Adrenal gland (tissue), 12 donors: ENCODE results near the gene BCL2. TPM values are rescaled to one million over a fixed set of nuclear protein-coding genes. Genes with fewer than 3 reads are reported as not detected.

ENCODE experiments used
- DNase-seq, 7 donors: peaks; one replicate each; pipeline ENCODE4 v3.0.0-alpha.2; 2019 to 2020
- H3K27ac ChIP-seq, 5 donors: fragments of 200-600 bp; sonication (generic) in 4 of 5; 1 replicate in 3 of 5; 2 replicates in 2 of 5; pipeline versions ENCODE4 v1.5.1 to v1.8.0; 2016 to 2020; ENCODE audit warnings: mild to moderate bottlenecking in 1 of 5
- H3K27me3 ChIP-seq: fragments of 200-600 bp; 2 replicates; pipeline ENCODE4 v1.8.0; 2021
- H3K36me3 ChIP-seq, 2 donors: fragments of 200-600 bp; replicated peaks in 1 of 2; 1 replicate in 1 of 2; 2 replicates in 1 of 2; pipeline versions ENCODE4 v1.5.1 to v1.8.0; 2018 to 2022
- H3K4me1 ChIP-seq, 2 donors: fragments of 200-600 bp; replicated peaks in 1 of 2; 1 replicate in 1 of 2; 2 replicates in 1 of 2; pipeline versions ENCODE4 v1.5.1 to v1.8.0; 2018 to 2021
- H3K4me3 ChIP-seq, 4 donors: fragments of 200-600 bp; sonication (generic) in 3 of 4; one replicate each; pipeline ENCODE4 v1.5.1; 2016 to 2018
- H3K9me3 ChIP-seq, 3 donors: fragments of 200-600 bp; sonication (generic) in 1 of 3; replicated peaks in 1 of 3; 1 replicate in 2 of 3; 2 replicates in 1 of 3; pipeline versions ENCODE4 v1.5.1 to v1.8.0; 2016 to 2021
- POLR2A ChIP-seq, 2 donors: fragments of 450-650 bp; IDR thresholded peaks; one replicate each; pipeline ENCODE4 v1.6.1; 2017; ENCODE audit warnings: antibody characterized with exemption in 2 of 2, mild to moderate bottlenecking in 2 of 2, moderate library complexity in 1 of 2
- WGBS, 4 donors: extraction: QIAGEN DNeasy Blood & Tissue Kit in 2 of 4; methylation state at CpG; one replicate each; pipeline versions ENCODE4 v1.1.5 to v1.1.7; 2013 to 2017; 5-methylcytosine and 5-hydroxymethylcytosine counted together
- intact Hi-C, 2 donors: fragments of 100-400 bp; cut with DNase I; formaldehyde crosslinking; loops; one replicate each; pipeline versions ENCODE4 v1.14.1 to v1.15.0; 2022 to 2023
- polyA plus RNA-seq, 3 donors: library from polyadenylated mRNA; stranded (reverse); fragments of 200-250 nt in 2 of 3; fragments of 350-450 nt in 1 of 3; fragmentation: Illumina TruSeq in 1 of 3; extraction: RNeasy Lipid Tissue Mini Kit (QIAGEN cat#74804) in 1 of 3; gene quantifications; one replicate each; pipeline ENCODE4 v1.2.3, GENCODE V29; 2013 to 2014
- total RNA-seq, 9 donors: library from RNA; depleted of rRNA in 4 of 9; stranded (reverse); fragments of >200 nt in 4 of 9; fragments of 120-200 nt in 1 of 9; fragmentation: NEBNext Ultra II Directional in 1 of 9; extraction: Animal tissue kit (Norgen Biotek cat#: 25700) in 1 of 9; gene quantifications; one replicate each; pipeline versions ENCODE4 v1.1.0 to v1.2.4, GENCODE V29; 2013 to 2023
- TF ChIP-seq, protein P1 (sequence below), 6 experiments: fragments of 450-650 bp in 4 of 6; fragments of 200-600 bp in 2 of 6; sonication (generic) in 1 of 6; IDR thresholded peaks; 1 replicate in 5 of 6; 2 replicates in 1 of 6; pipeline versions ENCODE4 v1.5.1 to v1.8.0; 2016 to 2021; ENCODE audit warnings: antibody characterized with exemption in 6 of 6, mild to moderate bottlenecking in 2 of 6, moderate library complexity in 1 of 6
- donor health status: healthy with polysubstance abuse.
- donor health status: Bipolar disorder and iron deficiency.
- donor health status: DM: yes; HTN: yes; CAD: no.
- donor health status: DM: no; HTN: no; CAD: no.
- donor health status: DM: no; HTN: no; CAD: no.
- donor health status: DM: yes; HTN: yes; CAD: no.

Gene BCL2
- total and polyA plus RNA-seq, 12 donors, result 0.85 to 7.7 (median 3.4) TPM

DNA sequence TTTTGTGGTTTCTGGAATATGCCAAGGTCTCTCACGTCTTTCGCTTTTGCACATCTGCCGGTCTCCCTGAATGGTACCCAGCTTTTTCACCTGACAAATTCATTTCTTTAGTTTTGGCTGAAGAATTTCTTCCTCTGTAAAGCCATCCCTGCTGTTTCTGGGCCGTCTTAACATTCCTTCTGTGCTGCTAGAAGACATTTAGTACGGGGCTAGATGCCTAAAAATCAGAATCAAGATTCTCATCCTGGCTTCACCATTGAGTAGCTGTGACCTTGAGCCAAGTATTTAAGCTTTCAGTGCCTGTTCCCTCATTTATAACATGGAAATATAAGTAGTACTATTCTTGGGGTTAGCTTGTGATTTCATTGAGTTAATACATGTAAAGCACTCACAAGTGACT lies 6.4 kb upstream of the BCL2 start:
- H3K9me3 ChIP-seq, result no peaks in the 10 kb centered on the region
- H3K4me1 ChIP-seq, result no peaks in the 10 kb centered on the region
- DNase-seq, result no peak
- peaks cover 0 to 12% of the 10 kb centered on the region in 2 donors for H3K36me3 ChIP-seq
- TF ChIP-seq, protein P1, sequence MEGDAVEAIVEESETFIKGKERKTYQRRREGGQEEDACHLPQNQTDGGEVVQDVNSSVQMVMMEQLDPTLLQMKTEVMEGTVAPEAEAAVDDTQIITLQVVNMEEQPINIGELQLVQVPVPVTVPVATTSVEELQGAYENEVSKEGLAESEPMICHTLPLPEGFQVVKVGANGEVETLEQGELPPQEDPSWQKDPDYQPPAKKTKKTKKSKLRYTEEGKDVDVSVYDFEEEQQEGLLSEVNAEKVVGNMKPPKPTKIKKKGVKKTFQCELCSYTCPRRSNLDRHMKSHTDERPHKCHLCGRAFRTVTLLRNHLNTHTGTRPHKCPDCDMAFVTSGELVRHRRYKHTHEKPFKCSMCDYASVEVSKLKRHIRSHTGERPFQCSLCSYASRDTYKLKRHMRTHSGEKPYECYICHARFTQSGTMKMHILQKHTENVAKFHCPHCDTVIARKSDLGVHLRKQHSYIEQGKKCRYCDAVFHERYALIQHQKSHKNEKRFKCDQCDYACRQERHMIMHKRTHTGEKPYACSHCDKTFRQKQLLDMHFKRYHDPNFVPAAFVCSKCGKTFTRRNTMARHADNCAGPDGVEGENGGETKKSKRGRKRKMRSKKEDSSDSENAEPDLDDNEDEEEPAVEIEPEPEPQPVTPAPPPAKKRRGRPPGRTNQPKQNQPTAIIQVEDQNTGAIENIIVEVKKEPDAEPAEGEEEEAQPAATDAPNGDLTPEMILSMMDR (IDR thresholded peaks at IDR 0.05), result no peak
- no peak for TF ChIP-seq POLR2A (IDR thresholded peaks at IDR 0.05)
- no peak overlapping the region for H3K27ac ChIP-seq
- WGBS, 4 donors, result 76 to 85% (median 80%) methylated on average over 5 of the region's 5 CpGs
- H3K4me3 ChIP-seq, result no peak overlapping the region
- no peaks in the 10 kb centered on the region for H3K27me3 ChIP-seq
- intact Hi-C loops, result loop anchor here in 1 of 2 donors (10.0 kb wide), 1 partner anchor 301 kb away; no protein-coding TSS in a partner anchor

- DNase-seq, result no peak
- TF ChIP-seq, protein P1 (IDR thresholded peaks at IDR 0.05), result no peak
- no peak for TF ChIP-seq POLR2A (IDR thresholded peaks at IDR 0.05)
- 86 to 93% (median 89%) methylated on average over 11 of the region's 11 CpGs for WGBS, 4 donors
- no peaks in the 10 kb centered on the region for H3K27me3 ChIP-seq
- H3K36me3 ChIP-seq, result peaks cover 0 to 5% of the 10 kb centered on the region in 2 donors
- H3K4me1 ChIP-seq, result peaks cover 0 to 4% of the 10 kb centered on the region in 2 donors
- intact Hi-C loops, result loop anchor here in 1 of 2 donors (10.0 kb wide), 1 partner anchor 300 kb away; no protein-coding TSS in a partner anchor
- H3K9me3 ChIP-seq, result no peaks in the 10 kb centered on the region
- H3K4me3 ChIP-seq, result no peak overlapping the region
- H3K27ac ChIP-seq, result no peak overlapping the region
These were observed 5.6 kb upstream of the BCL2 start for GRCh38 chr18:63325086-63325686.

DNA sequence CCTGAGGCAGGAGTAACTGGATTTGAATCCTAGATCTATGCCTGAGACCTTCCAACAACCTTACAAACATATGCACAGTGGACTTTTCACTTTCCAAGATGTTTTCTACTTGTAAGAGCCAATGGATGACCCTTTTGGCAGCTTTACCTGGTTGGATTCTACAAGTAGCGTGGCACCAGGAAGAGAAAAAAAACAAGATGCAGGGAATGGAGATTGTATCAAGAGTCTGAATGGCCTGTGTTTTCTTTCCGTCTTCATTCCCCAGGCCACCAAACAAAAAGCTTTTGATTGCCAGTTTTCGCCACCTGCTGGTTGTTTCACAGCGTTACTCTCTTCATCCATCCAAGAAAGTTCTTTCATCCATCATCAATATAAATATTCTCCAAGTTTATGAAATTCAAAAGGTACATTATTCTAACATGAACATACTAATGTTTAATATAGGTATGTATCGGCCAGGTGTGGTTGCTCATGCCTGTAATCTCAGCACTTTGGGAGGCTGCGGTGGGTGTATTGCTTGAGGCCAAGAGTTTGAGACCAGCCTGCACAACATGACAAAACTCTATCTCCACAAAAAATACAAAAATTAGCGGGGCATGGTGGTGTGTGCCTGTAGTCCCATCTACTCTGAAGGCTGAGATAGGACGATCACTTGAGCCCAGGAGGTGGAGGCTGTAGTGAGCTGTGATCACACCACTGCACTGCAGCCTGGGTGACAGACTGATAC lies 3.5 kb upstream of the BCL2 start:
- TF ChIP-seq POLR2A (IDR thresholded peaks at IDR 0.05), result no peak
- TF ChIP-seq, protein P1 (IDR thresholded peaks at IDR 0.05), result peak; percentile 72 to 86 (median 80)
- Histone ChIP-seq H3K27me3 (peaks cover 4% of the 10 kb centered on the region), H3K4me1 (peaks cover 0 to 4% of the 10 kb centered on the region in 2 donors), H3K27ac (peak overlapping the region in 2 of 5 donors; percentile 46 to 59), H3K9me3 (no peaks in the 10 kb centered on the region), H3K4me3 (no peak overlapping the region), H3K36me3 (no peaks in the 10 kb centered on the region)
- intact Hi-C loops, result loop anchor here (5.0 to 10.0 kb wide), 4 partner anchors 191 to 306 kb away; no protein-coding TSS in a partner anchor
- DNase-seq, result peak; percentile 54 to 80 (median 59)
- WGBS, 4 donors, result 23 to 28% (median 24%) methylated on average over 8 of the region's 8 CpGs

DNA sequence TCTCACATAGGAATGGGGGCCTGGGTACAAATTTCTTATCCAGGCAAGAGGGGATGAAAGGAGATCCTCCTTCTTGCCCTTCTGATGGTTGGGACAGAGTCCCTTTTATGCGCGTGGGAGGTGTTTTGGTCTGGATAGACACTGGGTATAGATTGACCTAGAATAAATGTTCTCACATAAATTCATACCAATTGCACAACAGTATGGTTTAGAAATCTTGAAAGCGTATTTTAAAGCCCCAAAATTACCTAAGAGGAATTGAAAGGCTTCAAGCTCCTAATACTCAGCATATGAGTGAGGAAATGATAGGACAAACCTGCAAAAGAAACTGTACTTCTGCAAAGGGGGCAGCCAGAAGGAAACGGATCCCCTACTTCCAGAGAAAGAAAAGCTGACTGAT lies 2.6 kb upstream of the BCL2 start:
- H3K9me3 ChIP-seq, result no peaks in the 10 kb centered on the region
- peak overlapping the region in 1 of 5 donors; percentile 46 for H3K27ac ChIP-seq
- 66 to 89% (median 81%) methylated on average over 4 of the region's 4 CpGs for WGBS, 4 donors
- TF ChIP-seq POLR2A (IDR thresholded peaks at IDR 0.05), result no peak
- no peak overlapping the region for H3K4me3 ChIP-seq
- peaks cover 5% of the 10 kb centered on the region for H3K27me3 ChIP-seq
- no peaks in the 10 kb centered on the region for H3K36me3 ChIP-seq
- DNase-seq, result no peak
- peaks cover 0 to 4% of the 10 kb centered on the region in 2 donors for H3K4me1 ChIP-seq
- intact Hi-C loops, result loop anchor here (5.0 to 10.0 kb wide), 4 partner anchors 190 to 305 kb away; no protein-coding TSS in a partner anchor
